ENCODE data around the gene IGSF8.

DNA sequence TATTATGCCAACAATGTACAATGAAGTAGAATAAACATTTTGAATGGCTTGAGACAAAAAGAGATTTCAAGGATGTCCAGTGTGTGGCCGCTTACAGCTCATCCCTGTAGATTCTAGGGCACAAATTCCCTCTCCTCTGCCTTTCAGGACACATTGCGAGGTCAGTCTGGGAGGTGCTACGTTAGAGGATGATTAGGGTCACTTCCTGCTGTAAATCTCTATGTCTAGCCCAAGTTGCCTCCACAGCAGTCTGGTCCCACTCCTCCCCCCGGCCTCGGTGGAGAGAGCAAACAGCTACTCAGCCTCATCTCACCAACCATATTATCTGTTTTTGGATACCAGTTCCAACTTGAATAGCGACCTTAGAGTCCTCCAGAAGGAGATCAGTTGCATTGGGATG lies 45.5 kb downstream of the IGSF8 start:
- no peak for TF ChIP-seq CTCF (IDR thresholded peaks at IDR 0.05 in 8 of 11, conservative IDR thresholded peaks at IDR 0.05 in 3 of 11)
- no peak for TF ChIP-seq POLR2A (IDR thresholded peaks at IDR 0.05)

Measured in spleen (tissue), 7 donors.